HG02623 (cell line): ENCODE data around the gene TMEM92.

Experiments used
- ATAC-seq: cut with Tn5 transposase; IDR thresholded peaks from one replicate; pipeline ENCODE4 v1.9.1; 2021; ENCODE audit warnings: moderate library complexity; ENCODE audit not compliant: unreplicated experiment

TMEM92 gene

DNA sequence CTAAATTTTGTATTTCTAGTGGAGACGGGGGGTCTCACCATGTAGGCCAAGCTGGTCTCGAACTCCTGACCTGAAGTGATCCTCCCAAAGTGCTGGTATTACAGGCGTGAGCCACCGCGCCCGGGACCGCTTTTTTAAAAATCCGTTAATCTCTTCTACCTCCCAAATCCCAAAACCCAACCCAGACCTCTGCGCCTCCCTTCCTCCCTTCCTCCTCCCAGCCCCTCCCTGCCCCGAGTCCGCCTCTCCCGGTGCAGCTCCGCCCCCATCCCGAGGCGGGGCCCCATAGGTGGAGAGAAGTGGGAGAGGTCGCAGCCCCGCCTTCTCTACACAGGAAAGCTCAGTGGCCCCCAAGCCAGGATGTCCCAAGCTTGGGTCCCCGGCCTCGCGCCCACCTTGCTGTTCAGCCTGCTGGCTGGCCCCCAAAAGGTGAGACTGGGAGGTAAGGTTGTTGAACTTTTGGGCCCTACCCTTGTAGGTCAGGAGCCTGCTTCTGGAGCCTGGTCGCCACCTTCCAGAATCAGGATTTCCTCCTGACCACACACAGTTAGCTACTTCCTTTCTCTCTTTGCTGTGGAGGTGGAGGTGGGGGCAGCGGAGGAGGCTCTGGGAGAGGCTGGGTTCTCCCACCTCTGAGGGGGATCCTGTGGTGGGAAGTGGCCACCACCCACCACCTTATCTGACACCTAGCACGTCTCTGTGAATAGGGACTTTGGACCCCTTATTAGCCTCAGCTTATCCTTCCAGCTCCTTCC is at the start of gene TMEM92:
Gene TMEM92, plus strand, starts transcription at position 325 of the 755 bp plus-strand sequence. Its CDS starts 36 bp downstream, at position 361.
- ATAC-seq = no peak

DNA sequence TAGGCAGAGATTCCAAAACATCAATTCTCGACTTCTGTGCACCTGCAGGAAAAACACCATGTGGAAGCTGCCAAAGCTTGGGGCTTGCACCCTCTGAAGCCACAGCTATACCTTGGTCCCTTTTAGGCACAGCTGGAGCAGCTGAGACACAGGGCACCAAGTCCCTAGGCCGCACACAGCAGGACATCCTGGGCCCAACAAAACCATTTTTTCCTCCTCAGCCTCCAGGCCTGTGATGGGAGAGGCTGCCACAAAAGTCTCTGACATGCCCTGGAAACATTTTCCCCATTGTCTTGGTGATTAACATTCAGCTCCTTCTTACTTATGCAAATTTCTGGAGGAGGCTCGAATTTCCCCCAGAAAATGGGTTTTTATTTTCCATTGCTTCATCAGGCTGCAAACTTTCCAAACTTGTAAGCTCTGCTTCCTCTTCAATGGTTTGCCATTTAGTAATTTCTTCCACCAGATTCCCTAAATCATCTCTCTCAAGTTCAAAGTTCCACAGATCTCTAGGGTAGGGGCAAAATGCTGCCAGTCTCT is 48.5 kb upstream of the TMEM92 start:
- no peak for ATAC-seq

DNA sequence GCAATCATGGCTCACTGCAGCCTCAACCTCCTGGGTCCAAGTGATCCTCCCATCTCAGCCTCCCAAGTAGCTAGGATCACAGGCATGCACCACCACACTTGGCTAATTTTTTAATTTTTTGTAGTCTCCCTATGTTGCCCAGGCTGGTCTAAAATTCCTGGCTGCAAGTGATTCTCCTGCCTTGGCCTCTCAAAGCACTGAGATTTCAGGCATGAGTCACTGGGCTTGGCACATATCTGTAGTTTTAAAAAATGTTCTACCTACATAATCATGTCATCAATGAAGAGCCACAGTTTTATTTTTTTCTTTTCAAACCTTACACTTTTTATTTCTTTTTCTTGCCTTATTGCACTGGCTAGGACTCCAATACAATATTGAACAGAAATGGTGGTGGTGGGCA is 39.7 kb upstream of the TMEM92 start:
- no peak for ATAC-seq

DNA sequence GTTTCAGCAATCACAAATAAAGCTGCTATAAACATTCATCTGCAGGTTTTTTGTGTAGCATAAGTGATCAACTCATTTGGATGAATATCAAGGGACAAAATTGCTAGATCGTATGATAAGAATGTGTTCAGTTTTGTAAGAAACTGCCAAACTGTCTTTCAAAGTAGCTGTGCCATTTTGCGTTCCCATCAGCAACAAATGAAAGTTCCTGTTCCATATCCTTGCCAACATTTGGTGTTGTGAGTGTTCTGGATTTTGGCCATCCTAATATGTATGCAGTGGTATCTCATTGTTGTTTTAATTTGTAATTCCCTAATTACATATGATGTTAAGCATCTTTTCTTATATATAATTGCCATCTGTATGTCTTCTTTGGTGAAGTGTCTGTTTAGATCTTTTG is 36.4 kb upstream of the TMEM92 start:
- no peak for ATAC-seq

DNA sequence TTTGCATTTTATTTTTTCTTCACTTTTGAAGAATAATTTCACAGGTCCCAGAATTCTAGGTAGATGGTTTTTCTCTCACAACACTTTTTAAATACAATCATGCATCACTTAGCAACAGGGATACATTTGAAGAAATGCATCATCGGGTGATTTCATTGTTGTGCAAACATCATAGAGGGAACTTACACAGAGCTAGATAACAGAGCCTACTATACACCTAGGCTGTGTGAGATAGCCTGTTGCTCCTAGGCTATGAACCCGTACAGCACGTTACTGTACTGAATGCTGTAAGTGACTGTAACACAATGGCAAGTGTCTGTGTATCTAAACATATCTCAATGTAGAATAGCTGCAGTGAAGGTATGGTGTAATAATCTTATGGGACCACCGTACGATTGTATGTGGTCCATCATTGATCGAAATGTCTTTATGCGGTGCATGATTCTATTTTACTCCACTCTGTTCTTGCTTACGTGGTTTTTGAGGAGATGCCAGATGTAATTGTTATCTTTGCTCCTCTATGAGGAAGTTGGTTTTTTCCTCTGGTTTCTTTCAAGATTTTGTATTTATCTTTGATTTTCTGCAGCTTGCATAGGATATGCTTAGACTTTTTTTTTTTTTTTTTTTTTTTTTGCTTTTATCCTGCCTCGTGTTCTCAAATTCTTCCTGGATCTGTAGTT is 35.5 kb upstream of the TMEM92 start:
- no peak for ATAC-seq

DNA sequence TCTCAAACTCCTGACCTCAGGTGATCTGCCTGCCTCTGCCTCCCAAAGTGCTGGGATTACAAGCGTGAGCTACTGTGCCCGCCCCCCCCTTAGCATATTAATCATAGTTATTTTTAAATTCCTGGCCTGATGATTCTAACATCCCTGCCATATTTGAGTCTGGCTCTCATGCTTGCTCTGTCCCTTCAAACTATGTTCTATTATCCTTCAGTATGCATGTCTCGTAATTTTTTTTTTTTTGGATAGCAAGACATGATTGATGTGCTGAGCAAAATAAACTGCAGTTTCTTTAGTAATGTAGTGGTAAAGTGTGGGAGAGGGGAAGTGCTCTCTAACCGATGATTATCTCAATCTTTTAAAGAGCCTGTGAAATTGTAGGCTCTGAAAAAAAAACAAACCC is 34.3 kb upstream of the TMEM92 start:
- ATAC-seq = no peak

DNA sequence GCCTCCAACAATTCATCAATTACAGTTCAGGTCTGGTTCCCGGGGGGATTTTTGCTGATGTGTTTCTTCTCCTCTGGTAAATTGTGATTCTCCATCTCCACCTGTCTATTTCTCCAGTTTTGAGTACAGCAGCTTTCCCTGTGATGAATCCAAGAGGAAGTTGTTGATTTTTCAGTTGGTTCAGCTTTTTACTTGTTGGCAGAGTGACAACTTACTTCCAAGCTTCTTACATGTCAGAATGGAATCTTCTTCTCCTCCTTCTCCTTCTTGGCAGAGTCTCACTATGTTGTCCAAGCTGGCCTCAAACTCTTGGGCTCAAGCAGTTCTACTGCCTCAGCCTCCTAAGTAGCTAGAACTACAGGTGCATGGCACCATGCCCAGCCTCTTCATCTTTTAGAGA is 33.4 kb upstream of the TMEM92 start:
- ATAC-seq = no peak

DNA sequence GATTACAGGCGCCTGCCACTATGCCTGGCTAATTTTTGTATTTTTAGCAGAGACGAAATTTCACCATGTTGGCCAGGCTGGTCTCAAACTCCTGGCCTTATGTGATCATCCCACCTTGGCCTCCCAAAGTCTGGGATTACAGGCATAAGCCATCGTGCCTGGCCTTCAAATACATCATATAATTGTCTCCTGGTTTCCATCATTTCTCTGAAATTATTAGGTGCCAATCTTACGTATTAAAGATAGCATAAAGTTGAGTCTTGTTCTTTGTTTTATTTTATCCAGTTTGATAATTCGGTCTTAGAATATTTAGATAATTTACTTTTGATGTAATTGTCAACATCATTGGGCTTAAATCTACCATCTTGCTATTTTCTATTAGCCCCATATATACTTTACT is 32.8 kb upstream of the TMEM92 start:
- no peak for ATAC-seq

DNA sequence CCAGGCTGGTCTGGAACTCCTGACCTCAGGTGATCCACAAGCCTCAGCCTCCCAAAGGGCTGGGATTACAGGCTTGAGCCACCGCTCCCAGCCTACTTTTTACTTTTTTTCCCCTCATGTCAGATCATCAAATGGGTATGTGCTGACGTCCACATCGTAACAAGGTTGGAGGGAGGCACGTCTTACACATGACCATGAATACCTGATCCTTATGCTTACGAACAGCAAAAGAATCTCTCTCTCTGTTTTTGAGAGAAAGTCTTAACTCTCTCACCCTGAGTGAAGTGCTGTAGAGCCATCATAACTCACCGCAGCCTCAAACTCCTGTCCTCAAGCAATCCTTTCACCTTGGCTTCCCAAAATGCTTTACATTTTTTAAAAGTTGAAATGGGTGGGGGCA is 29.5 kb upstream of the TMEM92 start:
- ATAC-seq = no peak

DNA sequence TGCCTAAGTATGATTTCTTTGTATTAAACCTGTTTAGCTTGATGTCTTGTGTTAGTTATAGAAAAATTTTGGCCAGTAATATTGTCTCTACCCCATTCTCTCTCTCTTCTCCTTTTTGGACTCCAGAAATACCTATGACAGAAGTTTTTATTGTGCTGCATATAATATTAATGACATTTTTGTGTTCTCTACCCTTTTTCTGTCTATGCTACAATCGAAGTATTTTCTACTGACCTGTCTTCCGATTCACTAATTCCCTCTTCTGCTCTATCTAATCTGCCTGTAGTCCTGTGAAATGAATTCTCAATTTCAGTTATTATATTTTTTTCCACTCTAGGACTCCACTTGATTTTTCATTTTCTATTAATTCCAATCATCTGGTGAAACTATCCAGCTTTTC is 26.0 kb upstream of the TMEM92 start:
- no peak for ATAC-seq

DNA sequence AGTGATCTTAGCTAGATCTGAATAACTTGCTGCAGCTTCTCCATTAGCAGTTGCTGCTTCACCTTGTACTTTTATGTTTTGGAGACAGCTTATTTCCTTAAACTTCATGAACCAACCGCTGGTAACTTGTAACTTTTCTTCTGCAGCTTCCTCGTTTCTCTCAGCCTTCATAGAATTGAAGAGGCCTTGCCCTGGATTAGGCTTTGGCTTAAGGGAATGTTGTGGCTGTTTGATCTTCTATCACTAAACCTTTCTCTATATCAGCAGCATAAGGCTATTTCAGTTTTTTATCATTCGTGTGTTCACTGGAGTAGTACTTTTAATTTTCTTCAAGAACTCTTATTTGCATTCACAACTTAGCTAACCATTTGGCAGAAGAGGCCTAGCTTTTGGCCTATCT is 21.5 kb upstream of the TMEM92 start:
- ATAC-seq = no peak

DNA sequence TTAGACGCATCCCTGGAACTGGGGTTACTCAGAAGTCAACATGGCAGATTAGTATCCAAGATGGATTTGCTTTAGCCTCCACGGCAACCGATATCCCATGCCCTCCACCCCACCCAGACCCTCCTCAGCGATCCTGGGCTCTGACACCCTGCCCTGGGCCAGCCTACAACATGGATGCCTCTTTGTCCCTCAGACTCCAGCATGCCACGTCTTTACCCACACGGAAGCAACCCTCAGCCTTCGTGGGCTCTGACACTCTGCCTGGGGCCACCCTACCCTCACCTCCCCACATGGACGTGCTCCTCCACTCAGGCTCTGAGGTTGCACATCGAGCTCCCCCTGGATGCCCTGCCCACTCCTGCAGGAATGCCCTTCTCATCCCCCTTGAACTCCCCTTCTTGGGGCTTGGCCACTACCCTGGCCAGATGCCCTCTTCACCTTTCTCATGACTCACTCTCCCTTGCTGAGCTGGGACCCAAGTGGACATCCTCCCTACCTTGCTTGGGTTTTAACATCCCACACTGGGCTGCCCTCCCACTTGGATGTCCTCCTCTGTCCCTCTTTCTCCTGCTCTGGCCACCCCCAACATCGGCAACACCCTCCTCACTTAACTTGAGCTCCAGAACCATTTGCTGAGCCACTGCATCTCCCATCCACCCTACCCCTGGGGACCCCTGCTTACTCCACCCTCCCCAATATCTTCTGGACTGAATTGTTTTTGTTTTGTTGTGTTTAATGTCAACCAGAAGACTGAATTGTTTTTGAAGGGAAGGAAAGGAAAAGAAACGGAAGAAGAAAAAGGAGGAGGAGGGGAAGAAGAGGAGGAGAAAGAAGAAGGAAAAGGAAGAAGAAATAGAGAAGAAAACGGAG is 18.3 kb upstream of the TMEM92 start:
- no peak for ATAC-seq

DNA sequence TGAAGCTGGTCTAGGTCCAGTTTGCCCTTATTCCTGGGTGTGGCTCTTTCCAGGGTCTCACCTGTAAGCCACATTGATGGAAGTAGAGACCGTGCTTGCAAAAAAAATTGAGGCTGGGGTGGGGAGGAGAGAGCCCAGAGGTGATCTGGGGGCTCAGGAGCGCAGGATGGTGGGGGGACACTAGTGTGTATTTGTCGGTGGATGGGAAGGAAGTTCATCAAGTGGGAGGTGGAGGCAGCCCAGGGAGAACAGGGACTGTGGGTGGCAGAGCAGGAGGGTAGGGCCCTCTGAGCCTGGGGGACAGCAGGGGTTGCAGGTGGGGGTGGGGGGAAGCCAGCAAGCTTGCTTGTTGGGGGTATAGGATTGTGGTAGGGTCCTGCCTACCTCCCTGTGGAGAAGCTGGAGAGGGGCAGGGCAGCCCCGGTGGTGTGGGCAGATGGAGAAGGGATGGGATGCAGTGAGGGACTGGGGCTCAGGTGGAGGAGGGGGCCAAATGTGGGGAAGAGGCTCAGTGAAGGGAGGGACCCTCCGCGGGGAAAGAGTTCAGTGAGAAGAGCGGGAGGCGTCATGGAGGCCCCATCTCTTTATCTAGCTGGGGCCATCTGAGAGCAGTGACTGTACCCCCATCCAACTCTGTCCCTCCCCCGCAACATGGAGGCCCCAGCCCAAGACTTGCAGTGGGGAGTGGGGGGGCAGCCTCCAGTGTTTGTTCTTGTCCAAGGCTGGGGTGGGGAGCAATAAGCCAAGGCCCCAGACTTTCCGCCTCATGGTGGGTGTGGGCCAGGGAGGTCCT is 17.2 kb upstream of the TMEM92 start:
- ATAC-seq = no peak

DNA sequence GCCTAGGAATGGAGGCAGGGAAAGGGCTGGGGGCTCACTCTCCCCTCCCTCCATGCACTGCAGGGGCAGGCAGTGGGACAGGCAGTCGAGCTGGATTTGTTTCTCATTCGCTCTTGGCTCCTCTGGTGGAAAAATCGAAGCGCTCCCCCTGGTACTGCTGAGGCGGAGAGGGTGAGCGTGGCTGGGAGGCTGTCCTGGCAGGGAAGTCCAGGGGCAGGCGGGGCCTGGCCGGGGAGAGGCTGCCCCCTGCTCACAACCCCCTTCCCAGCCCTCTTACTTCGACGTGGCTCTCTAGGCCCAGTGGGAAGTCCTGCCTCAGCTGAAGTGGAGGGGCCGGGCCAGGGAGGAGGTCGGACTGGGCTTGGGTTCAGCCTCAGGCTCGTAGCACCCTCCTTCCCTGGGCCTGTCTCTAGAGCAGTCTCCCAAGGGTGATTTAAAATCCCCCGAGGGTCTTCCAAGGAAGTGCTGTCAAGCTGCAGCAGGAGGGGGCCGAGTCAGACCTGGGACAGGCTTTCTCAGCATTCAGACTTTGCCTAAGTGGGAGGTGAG is 16.5 kb upstream of the TMEM92 start:
- no peak for ATAC-seq

DNA sequence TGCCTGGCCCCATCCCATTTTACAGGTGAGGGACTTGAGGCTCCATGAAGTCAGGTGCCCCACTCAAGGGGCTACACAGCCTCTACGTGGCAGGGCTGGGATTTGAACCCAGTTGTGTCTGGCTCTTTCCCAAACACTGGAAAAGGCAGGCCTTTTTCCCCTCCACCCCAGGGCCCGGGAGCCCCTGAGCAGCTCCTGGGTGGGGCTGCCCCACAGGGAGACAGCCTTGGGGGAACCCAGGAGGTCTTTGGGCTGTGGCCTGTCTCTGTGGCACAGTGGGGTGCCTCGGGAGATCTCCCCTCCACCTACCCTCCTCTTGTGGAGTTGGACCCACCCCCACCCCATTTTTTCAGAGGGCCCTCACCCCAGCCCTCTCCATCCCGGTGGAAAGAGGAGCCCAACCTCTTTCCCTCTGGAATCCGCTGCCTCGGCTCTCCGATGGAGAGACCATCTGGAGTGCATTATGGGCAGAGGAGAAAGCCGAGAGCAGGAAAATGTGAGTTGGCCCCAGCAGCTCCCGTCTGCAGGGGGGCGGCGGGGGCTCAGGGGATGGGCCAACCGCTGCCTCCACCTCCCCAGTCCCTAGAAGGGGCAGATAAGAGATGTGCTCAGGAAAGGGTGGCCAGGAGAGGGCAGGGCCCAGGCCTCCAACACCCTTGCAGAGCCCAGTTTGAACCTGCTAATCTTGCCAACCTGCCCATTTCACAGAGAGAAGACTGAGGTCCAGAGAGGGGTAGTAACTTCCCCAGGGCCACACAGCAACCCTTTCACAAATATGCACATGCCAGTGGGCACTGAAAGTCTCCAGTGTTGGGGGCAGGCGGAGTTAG is 15.4 kb upstream of the TMEM92 start:
- ATAC-seq = no peak

DNA sequence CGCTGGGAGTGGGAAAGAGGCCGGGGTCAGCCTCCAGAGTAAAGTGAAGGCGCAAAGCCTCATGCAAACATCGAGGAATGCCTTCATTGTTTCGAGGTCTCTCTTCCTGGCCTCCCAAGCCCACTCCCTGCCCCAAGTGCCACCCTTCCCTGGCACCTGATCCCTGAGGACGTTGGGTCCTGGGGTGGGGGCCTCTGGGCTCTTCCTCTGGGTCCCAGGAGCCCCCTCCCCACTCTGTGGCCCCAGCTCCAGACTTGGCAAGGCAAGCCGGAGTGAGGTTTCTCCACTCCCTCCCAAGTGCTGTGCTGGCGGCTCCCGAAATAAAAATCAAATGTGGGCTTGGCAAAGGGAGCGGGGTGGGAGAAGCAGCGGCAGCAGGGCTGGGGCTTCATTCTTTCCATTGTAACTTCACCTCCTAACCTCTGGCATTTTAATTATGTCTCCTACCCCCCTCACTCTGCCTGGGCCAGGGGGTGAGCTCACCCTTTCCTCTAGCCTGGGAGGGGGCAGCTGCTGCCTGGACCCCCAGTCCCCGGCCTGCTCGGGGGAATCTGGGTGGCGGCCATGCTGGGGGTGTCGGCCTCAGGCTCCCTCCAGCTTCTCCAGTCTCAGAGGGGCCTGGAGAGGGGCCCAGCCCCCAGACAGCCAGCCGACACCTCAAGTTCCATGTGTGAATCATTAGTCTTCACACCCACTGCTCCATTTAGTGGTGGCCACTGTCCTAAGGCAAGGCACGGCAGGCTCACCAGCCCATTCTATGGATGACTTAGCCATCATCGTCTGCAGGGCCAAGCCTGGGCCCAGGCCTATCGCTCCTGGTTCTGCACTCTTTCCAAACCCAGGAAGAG is 14.6 kb upstream of the TMEM92 start:
- no peak for ATAC-seq

DNA sequence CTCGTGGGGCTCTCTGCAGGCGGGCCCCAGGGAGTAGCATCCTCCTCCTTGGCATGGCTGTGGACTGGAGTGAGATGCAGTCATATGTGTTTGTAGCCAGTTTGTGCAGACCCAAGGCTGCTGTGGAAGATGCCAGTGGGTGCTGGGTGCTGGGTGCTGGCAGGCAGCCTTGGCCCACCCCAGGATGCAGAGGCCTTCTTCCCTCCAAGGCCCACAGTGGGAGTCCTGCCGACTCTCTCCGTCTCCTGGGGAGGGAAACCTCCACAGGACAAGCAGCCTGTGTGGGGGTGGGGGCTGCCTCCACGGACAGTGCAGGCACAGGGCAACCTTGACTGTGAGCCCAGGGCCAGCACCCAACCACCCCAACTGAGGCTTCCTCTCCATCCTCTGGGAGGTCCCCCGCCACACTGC is 13.8 kb upstream of the TMEM92 start:
- no peak for ATAC-seq

DNA sequence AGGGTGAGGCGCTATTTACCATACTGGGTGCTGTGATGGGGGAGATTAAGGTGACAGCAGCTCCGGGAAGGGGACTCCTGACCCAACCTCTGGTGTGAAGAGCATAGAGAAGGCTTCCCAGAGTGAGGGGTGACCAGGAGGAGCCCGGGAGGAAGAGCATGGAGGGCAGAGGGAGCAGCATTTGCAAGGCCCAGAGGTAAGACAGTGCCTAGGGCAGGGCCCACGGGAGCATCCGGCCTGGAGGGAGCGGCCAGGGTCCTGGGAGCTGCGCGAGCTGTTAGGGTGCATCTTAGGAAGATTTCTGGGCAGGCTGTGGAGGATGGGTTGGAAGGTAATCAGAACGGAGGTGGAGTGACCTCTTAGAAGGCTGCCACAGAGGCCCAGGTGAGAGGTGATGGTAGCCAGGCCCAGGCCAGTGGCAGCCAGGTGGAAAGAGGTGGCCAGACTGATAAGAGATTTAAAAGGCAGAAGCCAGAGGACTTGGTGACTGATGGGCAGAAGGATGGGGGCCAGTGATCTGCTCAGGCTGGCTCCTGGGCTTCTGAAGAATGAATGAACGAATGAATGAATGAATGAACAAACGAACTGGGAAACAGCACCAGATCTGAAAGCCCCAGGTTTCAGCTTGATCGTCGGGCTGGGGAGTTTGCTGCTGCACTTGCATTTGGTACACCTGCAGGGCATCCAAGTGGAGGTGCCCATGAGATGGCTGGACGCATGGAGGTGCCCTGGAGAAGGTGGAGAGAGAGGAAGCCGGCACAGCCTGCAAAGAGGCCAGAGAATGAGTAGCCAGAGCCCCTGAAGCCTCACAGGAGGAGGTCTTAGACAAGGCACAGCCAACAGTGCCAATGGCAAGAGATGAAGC is 13.0 kb upstream of the TMEM92 start:
- ATAC-seq = no peak
